KMS-11 (cell line): ENCODE results near the gene OSBPL3.
"Not testable (repeated sequence)": the region's sequence is repeated elsewhere in the genome, so short reads cannot be mapped to it uniquely, and the experiment has no call there.

ENCODE experiments used
- H2AFZ ChIP-seq: fragments of 200-600 bp; sonication (generic); 2 replicates; pipeline ENCODE4 v1.6.1; 2016; ENCODE audit warnings: antibody characterized with exemption, mixed run types, low read depth
- H3K27ac ChIP-seq: fragments of 200-600 bp; sonication (generic); 2 replicates; pipeline ENCODE4 v1.6.1; 2016; ENCODE audit warnings: mild to moderate bottlenecking, mixed run types
- H3K27me3 ChIP-seq: fragments of 200-600 bp; sonication (generic); 2 replicates; pipeline ENCODE4 v1.6.1; 2017; ENCODE audit warnings: mild to moderate bottlenecking, low read depth, mixed run types, moderate library complexity; ENCODE audit not compliant: insufficient read depth
- H3K36me3 ChIP-seq: fragments of 200-600 bp; sonication (generic); 2 replicates; pipeline ENCODE4 v1.6.1; 2017; ENCODE audit warnings: mild to moderate bottlenecking, mixed run types; ENCODE audit not compliant: insufficient read depth
- H3K4me1 ChIP-seq: fragments of 200-600 bp; sonication (generic); 2 replicates; pipeline ENCODE4 v1.6.1; 2016; ENCODE audit warnings: mild to moderate bottlenecking, low read depth, mixed run types; ENCODE audit not compliant: poor library complexity, severe bottlenecking
- H3K4me2 ChIP-seq: fragments of 200-600 bp; sonication (generic); 2 replicates; pipeline ENCODE4 v1.7.0; 2016; ENCODE audit warnings: mild to moderate bottlenecking, mixed run types
- H3K4me3 ChIP-seq: fragments of 200-600 bp; sonication (generic); IDR thresholded peaks from 2 replicates; pipeline ENCODE4 v1.6.1; 2017; ENCODE audit warnings: low read depth, low read length, mixed read lengths; ENCODE audit not compliant: insufficient read depth
- H3K79me2 ChIP-seq: fragments of 200-600 bp; sonication (generic); 2 replicates; pipeline ENCODE4 v1.6.1; 2016; ENCODE audit warnings: low read depth, mixed run types; ENCODE audit not compliant: insufficient read depth
- H3K9ac ChIP-seq: fragments of 200-600 bp; sonication (generic); 2 replicates; pipeline ENCODE4 v1.6.1; 2016; ENCODE audit warnings: mild to moderate bottlenecking, mixed run types
- H4K20me1 ChIP-seq: fragments of 200-600 bp; sonication (generic); 2 replicates; pipeline ENCODE4 v1.6.1; 2016; ENCODE audit warnings: mild to moderate bottlenecking, mixed run types; ENCODE audit not compliant: insufficient read depth
- CTCF ChIP-seq: fragments of 200-600 bp; sonication (generic); conservative IDR thresholded peaks from 2 replicates; pipeline ENCODE4 v1.6.1; 2017; ENCODE audit warnings: low read depth, mild to moderate bottlenecking, antibody characterized with exemption, low read length, moderate library complexity, mixed read lengths

Gene OSBPL3

GRCh38 chr7:24908727-24909126, 71.3 kb downstream of the OSBPL3 start:
- H3K79me2 ChIP-seq = peaks cover 23% of the 10 kb centered on the region; the same call in 1 of the 2 replicates
- H3K4me3 ChIP-seq = no peak overlapping the region
- H3K27ac ChIP-seq = no peak overlapping the region
- no peak overlapping the region for H2AFZ ChIP-seq
- no peak for TF ChIP-seq CTCF
- no peak overlapping the region for H3K4me2 ChIP-seq
- no peaks in the 10 kb centered on the region for H4K20me1 ChIP-seq
- no peak overlapping the region for H3K9ac ChIP-seq
- H3K27me3 ChIP-seq = no peaks in the 10 kb centered on the region
- H3K4me1 ChIP-seq = peaks cover 15% of the 10 kb centered on the region
- H3K36me3 ChIP-seq = no peaks in the 10 kb centered on the region

GRCh38 chr7:24908166-24908565, 71.8 kb downstream of the OSBPL3 start:
- no peak overlapping the region for H2AFZ ChIP-seq
- H4K20me1 ChIP-seq = no peaks in the 10 kb centered on the region
- no peak for TF ChIP-seq CTCF
- H3K27me3 ChIP-seq = no peaks in the 10 kb centered on the region
- peaks cover 23% of the 10 kb centered on the region; the same call in 1 of the 2 replicates for H3K79me2 ChIP-seq
- no peak overlapping the region for H3K4me2 ChIP-seq
- no peak overlapping the region for H3K9ac ChIP-seq
- no peak overlapping the region for H3K27ac ChIP-seq
- no peak overlapping the region for H3K4me3 ChIP-seq
- H3K4me1 ChIP-seq = peaks cover 14% of the 10 kb centered on the region
- H3K36me3 ChIP-seq = no peaks in the 10 kb centered on the region

GRCh38 chr7:24907311-24907886, 72.6 kb downstream of the OSBPL3 start:
- no peaks in the 10 kb centered on the region for H4K20me1 ChIP-seq
- H3K27ac ChIP-seq = no peak overlapping the region
- H3K36me3 ChIP-seq = no peaks in the 10 kb centered on the region
- no peaks in the 10 kb centered on the region for H3K27me3 ChIP-seq
- no peak overlapping the region for H3K4me2 ChIP-seq
- no peak for TF ChIP-seq CTCF
- no peak overlapping the region for H3K4me3 ChIP-seq
- no peak overlapping the region for H2AFZ ChIP-seq
- H3K4me1 ChIP-seq = peaks cover 13% of the 10 kb centered on the region
- no peak overlapping the region for H3K9ac ChIP-seq
- peaks cover 23% of the 10 kb centered on the region; the same call in 1 of the 2 replicates for H3K79me2 ChIP-seq

GRCh38 chr7:24905996-24906770, 73.8 kb downstream of the OSBPL3 start:
- peaks cover 16% of the 10 kb centered on the region for H3K4me1 ChIP-seq
- no peaks in the 10 kb centered on the region for H3K27me3 ChIP-seq
- peaks cover 22% of the 10 kb centered on the region; the same call in 1 of the 2 replicates for H3K79me2 ChIP-seq
- H3K4me3 ChIP-seq = no peak overlapping the region
- no peak overlapping the region for H3K9ac ChIP-seq
- H3K4me2 ChIP-seq = no peak overlapping the region
- H3K36me3 ChIP-seq = no peaks in the 10 kb centered on the region
- no peak overlapping the region for H3K27ac ChIP-seq
- no peaks in the 10 kb centered on the region for H4K20me1 ChIP-seq
- H2AFZ ChIP-seq = no peak overlapping the region
- no peak for TF ChIP-seq CTCF

- not testable (repeated sequence) for H3K79me2 ChIP-seq, H2AFZ ChIP-seq, H3K4me3 ChIP-seq, H3K36me3 ChIP-seq, H3K4me2 ChIP-seq, H3K27me3 ChIP-seq, H3K9ac ChIP-seq, H3K27ac ChIP-seq, H4K20me1 ChIP-seq
- H3K4me1 ChIP-seq = peaks cover 30% of the 10 kb centered on the region
Observed at GRCh38 chr7:24903992-24904391, 76.0 kb downstream of the OSBPL3 start.
